ENCODE results near the gene ANKH.

The ANKH gene

GRCh38 chr5:14737291-14737690, 134.3 kb downstream of the ANKH start:
- DNase-seq (ENCODE audit: low read depth in 2 of 2) = no peak

DNA sequence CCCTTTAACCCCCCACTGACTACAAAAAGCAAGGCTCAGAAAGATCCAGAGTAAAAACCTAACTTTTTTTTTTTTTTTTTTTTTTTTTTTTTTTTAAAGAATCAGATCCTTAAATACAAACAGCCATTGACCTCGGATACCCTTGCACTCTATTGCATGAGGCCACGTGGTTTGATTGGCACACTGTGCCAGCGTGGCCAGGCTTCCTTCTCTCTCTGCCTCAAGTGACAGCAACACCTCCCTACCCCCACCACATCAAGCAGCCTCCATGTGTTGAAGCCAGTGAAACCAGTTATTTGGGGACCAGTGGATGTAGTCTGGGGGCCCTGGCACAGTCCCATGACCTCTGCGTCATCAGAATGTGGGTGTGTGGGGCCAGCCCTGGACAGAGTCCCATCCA, 135.6 kb downstream of the ANKH start:
- no peak for DNase-seq (ENCODE audit: low read depth in 2 of 2)

DNA sequence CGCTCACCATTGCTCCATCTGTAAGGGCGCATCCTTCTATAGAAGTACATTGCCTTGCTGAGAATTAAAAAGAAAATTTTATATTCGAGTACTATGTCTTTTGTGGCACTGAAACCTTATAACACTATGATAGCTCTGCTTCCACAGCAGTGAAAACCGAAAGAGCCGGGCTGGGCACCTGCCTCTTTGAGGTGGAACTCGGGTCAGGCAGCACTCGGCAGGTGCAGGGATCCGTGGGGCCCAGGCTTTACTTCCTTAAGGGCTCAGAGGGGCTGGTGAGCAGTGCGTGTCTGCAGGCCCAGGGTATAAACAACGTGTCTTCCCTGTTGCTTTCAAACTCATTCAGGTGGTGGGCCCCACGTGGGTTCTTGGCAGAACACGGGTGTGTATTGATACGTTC, 137.2 kb downstream of the ANKH start:
- no peak for DNase-seq (ENCODE audit: low read depth in 2 of 2)

DNA sequence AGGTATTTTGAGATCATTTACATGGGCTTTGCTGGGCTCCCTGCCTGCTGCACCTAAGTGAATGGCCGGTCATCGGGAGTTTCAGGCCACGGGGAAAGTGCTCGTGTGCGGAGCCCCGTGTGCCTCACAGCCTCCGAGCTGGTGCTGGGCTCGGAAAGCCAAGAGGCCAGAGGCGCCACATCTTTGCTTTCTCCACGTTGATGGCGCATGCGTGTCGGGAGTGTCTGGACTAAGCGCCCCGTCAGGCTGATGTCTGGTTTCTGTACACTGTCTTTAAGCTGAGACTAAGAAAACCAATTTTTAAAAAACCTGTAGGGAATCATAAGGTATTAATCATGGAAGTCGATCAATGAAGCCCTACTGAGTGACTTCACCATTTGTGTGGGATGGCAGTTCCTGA, 137.9 kb downstream of the ANKH start:
- no peak for DNase-seq (ENCODE audit: low read depth in 2 of 2)

- DNase-seq (ENCODE audit: low read depth in 2 of 2) = no peak
Measured at GRCh38 chr5:14732991-14733390, 138.6 kb downstream of the ANKH start.

- no peak for DNase-seq (ENCODE audit: low read depth in 2 of 2)
Measured at GRCh38 chr5:14730881-14731280, 140.7 kb downstream of the ANKH start.

GRCh38 chr5:14730466-14730865, 141.1 kb downstream of the ANKH start:
- no peak for DNase-seq (ENCODE audit: low read depth in 2 of 2)

- DNase-seq (ENCODE audit: low read depth in 2 of 2) = no peak
Measured at GRCh38 chr5:14729448-14730385, 141.9 kb downstream of the ANKH start.

GRCh38 chr5:14728459-14728938, 143.1 kb downstream of the ANKH start:
- no peak for DNase-seq (ENCODE audit: low read depth in 2 of 2)

GRCh38 chr5:14727928-14728458, 143.6 kb downstream of the ANKH start:
- DNase-seq (ENCODE audit: low read depth in 2 of 2) = no peak

DNA sequence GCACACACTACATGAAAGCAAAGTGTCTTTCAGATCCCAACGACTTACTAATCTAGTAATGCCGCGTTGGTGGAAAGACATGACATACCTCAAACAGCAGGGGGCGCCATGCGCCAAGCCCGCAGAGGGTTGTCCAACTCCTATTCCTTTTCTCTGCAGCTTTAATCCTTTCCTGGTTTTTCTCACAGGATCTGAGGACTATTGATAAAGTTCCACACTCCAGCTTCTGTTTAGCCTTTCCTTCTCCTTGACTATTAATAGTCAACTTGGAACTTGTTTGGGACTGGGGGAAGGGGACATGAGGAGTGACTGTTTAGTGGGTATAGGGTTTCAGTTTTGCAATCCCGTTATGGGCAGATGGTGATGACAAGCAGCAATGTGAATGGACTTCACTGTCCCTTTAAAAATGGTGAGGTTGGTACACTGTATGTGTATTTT, 144.1 kb downstream of the ANKH start:
- peak; percentile 40 to 48 for DNase-seq (ENCODE audit: low read depth in 2 of 2)

GRCh38 chr5:14726066-14726838, 145.3 kb downstream of the ANKH start:
- DNase-seq (ENCODE audit: low read depth in 2 of 2) = no peak

- no peak for DNase-seq (ENCODE audit: low read depth in 2 of 2)
Measured at GRCh38 chr5:14724633-14725032, 146.9 kb downstream of the ANKH start.

GRCh38 chr5:14723701-14724132, 147.9 kb downstream of the ANKH start:
- DNase-seq (ENCODE audit: low read depth in 2 of 2) = no peak

- no peak for DNase-seq (ENCODE audit: low read depth in 2 of 2)
Measured at GRCh38 chr5:14722923-14723322, 148.7 kb downstream of the ANKH start.

GRCh38 chr5:14721990-14722656, 149.5 kb downstream of the ANKH start:
- no peak for DNase-seq (ENCODE audit: low read depth in 2 of 2)

- no peak for DNase-seq (ENCODE audit: low read depth in 2 of 2)
Measured at GRCh38 chr5:14720236-14720923, 151.2 kb downstream of the ANKH start.

GRCh38 chr5:14718778-14719177, 152.8 kb downstream of the ANKH start:
- no peak for DNase-seq (ENCODE audit: low read depth in 2 of 2)

GRCh38 chr5:14716755-14717752, 154.5 kb downstream of the ANKH start:
- no peak for DNase-seq (ENCODE audit: low read depth in 2 of 2)

DNA sequence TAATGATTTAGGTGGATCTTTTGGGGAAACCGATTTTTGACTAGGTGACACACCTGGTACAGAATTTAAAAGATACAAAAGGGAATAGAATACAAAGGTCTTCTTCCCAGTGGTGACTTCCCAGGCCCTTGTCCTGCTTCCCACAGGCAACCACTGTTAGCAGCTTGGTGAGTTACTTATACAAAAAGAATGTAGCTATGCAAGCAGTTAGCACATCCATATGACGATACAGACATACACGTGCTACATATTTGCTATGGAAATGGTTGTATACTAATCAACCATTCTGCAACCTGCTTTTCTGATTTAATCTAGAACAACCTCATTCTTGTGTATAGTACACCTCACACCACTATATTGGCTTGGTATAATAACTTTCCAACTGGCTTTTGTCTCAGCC, 156.1 kb downstream of the ANKH start:
- DNase-seq (ENCODE audit: low read depth in 2 of 2) = no peak
